WTC11 (cell line): Measurements from ENCODE around the gene KIF13A. TPM values are rescaled to one million over a fixed set of nuclear protein-coding genes. Genes with fewer than 3 reads are reported as not detected.

Source experiments
- ATAC-seq: fragments of 200-7000 bp; cut with Tn5 transposase; 2 replicates; pipeline ENCODE4 v1.10.0; 2021; ENCODE audit warnings: mild to moderate bottlenecking, moderate library complexity
- CTCF ChIA-PET: fragments of 300-600 bp; sonication (Branson Sonifier 250); formaldehyde crosslinking; loops from one replicate; lab custom pipeline; 2021; ENCODE audit warnings: antibody characterized with exemption; lab: Charles Lee
- POLR2A ChIA-PET: fragments of 350-600 bp; sonication (Branson Sonifier 250); formaldehyde crosslinking; loops from one replicate; lab custom pipeline; 2021; ENCODE audit warnings: antibody characterized with exemption; lab: Charles Lee
- DNase-seq: peaks from one replicate; pipeline ENCODE4 v3.0.0; 2021; ENCODE audit warnings: low spot score
- H3K27ac Mint-ChIP-seq: 2 replicates; pipeline ENCODE4 v1.8.0; 2021; ENCODE audit warnings: mixed read lengths
- H3K27me3 Mint-ChIP-seq: 2 replicates; pipeline ENCODE4 v1.8.0; 2021; ENCODE audit warnings: low read depth, mild to moderate bottlenecking, moderate library complexity, mixed read lengths
- H3K36me3 Mint-ChIP-seq: 2 replicates; pipeline ENCODE4 v1.8.0; 2021; ENCODE audit warnings: mixed read lengths
- H3K4me1 Mint-ChIP-seq: 2 replicates; pipeline ENCODE4 v1.8.0; 2022; ENCODE audit warnings: mixed read lengths
- H3K4me3 Mint-ChIP-seq: 2 replicates; pipeline ENCODE4 v1.8.0; 2021; ENCODE audit warnings: mild to moderate bottlenecking, moderate library complexity, mixed read lengths
- H3K9me3 Mint-ChIP-seq: 2 replicates; pipeline ENCODE4 v1.8.0; 2021; ENCODE audit warnings: mixed read lengths
- AR ChIP-seq: fragments of 250-450 bp; sonication (Bioruptor Pico); IDR thresholded peaks from 2 replicates; pipeline ENCODE4 v1.9.0; 2021; ENCODE audit warnings: mild to moderate bottlenecking
- ATF1 ChIP-seq: sonication (generic); formaldehyde crosslinking; IDR thresholded peaks from 2 replicates; pipeline ENCODE4 v1.8.1; 2023; ENCODE audit warnings: mild to moderate bottlenecking, moderate library complexity, missing genetic modification reagents
- CDX4 ChIP-seq: fragments of 250-450 bp; sonication (Bioruptor Pico); IDR thresholded peaks from 2 replicates; pipeline ENCODE4 v1.9.0; 2021; ENCODE audit warnings: moderate library complexity, mild to moderate bottlenecking, inconsistent platforms, borderline replicate concordance
- E2F5 ChIP-seq: sonication (generic); formaldehyde crosslinking; IDR thresholded peaks from 2 replicates; pipeline ENCODE4 v1.8.1; 2022; ENCODE audit warnings: mild to moderate bottlenecking, moderate library complexity, missing genetic modification reagents
- HMGA2 ChIP-seq: fragments of 250-450 bp; sonication (Bioruptor Pico); IDR thresholded peaks from 2 replicates; pipeline ENCODE4 v1.4.0; 2021; ENCODE audit warnings: mild to moderate bottlenecking, moderate library complexity
- KAT7 ChIP-seq: sonication (generic); formaldehyde crosslinking; IDR thresholded peaks from 2 replicates; pipeline ENCODE4 v1.8.1; 2023; ENCODE audit warnings: missing genetic modification reagents, mild to moderate bottlenecking, borderline replicate concordance
- MAX ChIP-seq: sonication (generic); formaldehyde crosslinking; IDR thresholded peaks from 2 replicates; pipeline ENCODE4 v1.8.0; 2022; ENCODE audit warnings: mild to moderate bottlenecking, missing genetic modification reagents
- MXD4 ChIP-seq: fragments of 250-450 bp; sonication (Bioruptor Pico); IDR thresholded peaks from 2 replicates; pipeline ENCODE4 v1.8.0; 2021; ENCODE audit warnings: mild to moderate bottlenecking, moderate library complexity, borderline replicate concordance
- NFE2L1 ChIP-seq: sonication (generic); formaldehyde crosslinking; IDR thresholded peaks from 2 replicates; pipeline ENCODE4 v1.8.1; 2023; ENCODE audit warnings: missing genetic modification reagents
- STAT6 ChIP-seq: sonication (generic); formaldehyde crosslinking; conservative IDR thresholded peaks from 2 replicates; pipeline ENCODE4 v1.8.1; 2023; ENCODE audit warnings: mild to moderate bottlenecking, low read depth, missing genetic modification reagents, moderate library complexity
- TCF7 ChIP-seq: sonication (generic); formaldehyde crosslinking; IDR thresholded peaks from 2 replicates; pipeline ENCODE4 v1.8.0; 2022; ENCODE audit warnings: mild to moderate bottlenecking, low read depth, missing genetic modification reagents, moderate library complexity
- TEAD4 ChIP-seq: sonication (generic); formaldehyde crosslinking; IDR thresholded peaks from 2 replicates; pipeline ENCODE4 v1.8.0; 2022; ENCODE audit warnings: mild to moderate bottlenecking, missing genetic modification reagents
- ZMAT4 ChIP-seq: fragments of 250-450 bp; sonication (Bioruptor Pico); IDR thresholded peaks from 2 replicates; pipeline ENCODE4 v1.9.0; 2021; ENCODE audit warnings: mild to moderate bottlenecking
- ZNF138 ChIP-seq: sonication (generic); formaldehyde crosslinking; conservative IDR thresholded peaks from 2 replicates; pipeline ENCODE4 v1.8.1; 2022; ENCODE audit warnings: mild to moderate bottlenecking, moderate library complexity, missing genetic modification reagents
- ZNF263 ChIP-seq: sonication (generic); formaldehyde crosslinking; IDR thresholded peaks from 2 replicates; pipeline ENCODE4 v1.8.1; 2022; ENCODE audit warnings: low read depth, mild to moderate bottlenecking, moderate library complexity, missing genetic modification reagents
- ZNF317 ChIP-seq: sonication (generic); formaldehyde crosslinking; IDR thresholded peaks from 2 replicates; pipeline ENCODE4 v1.8.1; 2023; ENCODE audit warnings: low read depth, mild to moderate bottlenecking, moderate library complexity, missing genetic modification reagents, borderline replicate concordance
- ZNF425 ChIP-seq: fragments of 250-450 bp; sonication (Bioruptor Pico); conservative IDR thresholded peaks from 2 replicates; pipeline ENCODE4 v1.9.0; 2021; ENCODE audit warnings: mild to moderate bottlenecking
- ZSCAN18 ChIP-seq: fragments of 250-450 bp; sonication (Bioruptor Pico); IDR thresholded peaks from 2 replicates; pipeline ENCODE4 v2.1.2; 2022; ENCODE audit warnings: mild to moderate bottlenecking, moderate library complexity
- total RNA-seq: library from RNA; stranded (reverse); gene quantifications from 3 replicates; pipeline ENCODE4 v1.2.3, GENCODE V29; 2021

Gene KIF13A
- total RNA-seq, 1 experiment from 2014 or later: 32.7 TPM

- TF ChIP-seq MXD4 (CRISPR knock-in tag) (no peak), ZNF263 (CRISPR knock-in tag) (no peak), ZMAT4 (CRISPR knock-in tag) (no peak), HMGA2 (CRISPR knock-in tag) (no peak), ZNF425 (CRISPR knock-in tag) (no peak), KAT7 (CRISPR knock-in tag) (no peak), E2F5 (CRISPR knock-in tag) (no peak), STAT6 (CRISPR knock-in tag) (no peak)
These were observed 112.7 kb downstream of the KIF13A start (continued) for GRCh38 chr6:17874753-17875152.

- Mint-ChIP-seq H3K27me3 (no peaks in the 10 kb centered on the region), H3K36me3 (no peaks in the 10 kb centered on the region), H3K4me1 (peaks cover 7% of the 10 kb centered on the region), H3K27ac (no peak overlapping the region), H3K9me3 (no peaks in the 10 kb centered on the region), H3K4me3 (no peak overlapping the region)
- CTCF ChIA-PET: no interaction called here
- TF ChIP-seq ZNF425 (CRISPR knock-in tag) (no peak), ZNF317 (CRISPR knock-in tag) (no peak), AR (no peak), TEAD4 (CRISPR knock-in tag) (no peak), TCF7 (CRISPR knock-in tag) (no peak), ATF1 (no peak), ZSCAN18 (no peak), ZNF138 (CRISPR knock-in tag) (no peak), NFE2L1 (CRISPR knock-in tag) (no peak), CDX4 (no peak), MAX (no peak)
- DNase-seq: no peak
- POLR2A ChIA-PET: no interaction called here
- no peak for ATAC-seq
These were observed 114.5 kb downstream of the KIF13A start for GRCh38 chr6:17872908-17873307.
